Liver (tissue), 9 donors: ENCODE measurements around the gene TEC. TPM values are rescaled to one million over a fixed set of nuclear protein-coding genes. Genes with fewer than 3 reads are reported as not detected.

Source experiments
- DNase-seq: peaks from one replicate; pipeline ENCODE4 v3.0.0-alpha.2; 2017; ENCODE audit warnings: low spot score
- H3K27ac ChIP-seq, 2 donors: one replicate each; pipeline ENCODE4 v1.7.0; 2013; ENCODE audit warnings: inconsistent platforms in 2 of 2, low read length in 2 of 2, control low read depth in 1 of 2, low read depth in 1 of 2, mild to moderate bottlenecking in 1 of 2
- H3K27me3 ChIP-seq, 4 donors: one replicate each; pipeline versions ENCODE4 v1.6.1 to v1.7.0; 2013; ENCODE audit warnings: low read length in 3 of 4, inconsistent platforms in 1 of 4, mild to moderate bottlenecking in 1 of 4, moderate library complexity in 1 of 4; ENCODE audit not compliant: control insufficient read depth in 4 of 4, insufficient read depth in 4 of 4
- H3K36me3 ChIP-seq, 4 donors: one replicate each; pipeline versions ENCODE4 v1.6.1 to v1.7.0; 2013; ENCODE audit warnings: low read length in 3 of 4, mild to moderate bottlenecking in 3 of 4, low read depth in 1 of 4, moderate library complexity in 1 of 4; ENCODE audit not compliant: control insufficient read depth in 4 of 4, insufficient read depth in 3 of 4
- H3K4me1 ChIP-seq, 4 donors: one replicate each; pipeline versions ENCODE4 v1.6.1 to v1.7.0; 2013; ENCODE audit warnings: low read length in 3 of 4, mild to moderate bottlenecking in 3 of 4, moderate library complexity in 1 of 4; ENCODE audit not compliant: control insufficient read depth in 4 of 4, insufficient read depth in 4 of 4
- H3K4me3 ChIP-seq, 3 donors: one replicate each; pipeline versions ENCODE4 v1.6.1 to v1.7.0; 2013; ENCODE audit warnings: low read length in 3 of 3, control low read depth in 1 of 3, low read depth in 1 of 3, mild to moderate bottlenecking in 1 of 3
- H3K9ac ChIP-seq, 2 donors: one replicate each; pipeline ENCODE4 v1.7.0; 2013; ENCODE audit warnings: low read length in 2 of 2, mild to moderate bottlenecking in 2 of 2, moderate library complexity in 2 of 2, control low read depth in 1 of 2, low read depth in 1 of 2
- H3K9me3 ChIP-seq, 4 donors: one replicate each; pipeline versions ENCODE4 v1.6.1 to v1.7.0; 2013; ENCODE audit warnings: low read length in 3 of 4; ENCODE audit not compliant: control insufficient read depth in 4 of 4
- ATF3 ChIP-seq: IDR thresholded peaks from 2 replicates; pipeline ENCODE4 v1.6.1; 2016; ENCODE audit warnings: antibody characterized with exemption
- CTCF ChIP-seq: fragments of 150-350 bp; IDR thresholded peaks from 2 replicates; pipeline ENCODE4 v1.5.1; 2017; ENCODE audit warnings: improper control_type of control experiment, low read depth, low read length; ENCODE audit not compliant: missing input control
- EGR1 ChIP-seq, 2 donors: IDR thresholded peaks; 2 replicates each; pipeline ENCODE4 v1.6.1; 2016 to 2018; ENCODE audit warnings: antibody characterized with exemption in 2 of 2, low read depth in 2 of 2
- FOXA1 ChIP-seq: IDR thresholded peaks from 2 replicates; pipeline ENCODE4 v1.6.1; 2016; ENCODE audit warnings: antibody characterized with exemption
- FOXA2 ChIP-seq: IDR thresholded peaks from 2 replicates; pipeline ENCODE4 v1.6.1; 2016; ENCODE audit warnings: antibody characterized with exemption
- GABPA ChIP-seq, 2 donors: IDR thresholded peaks in 1 of 2; conservative IDR thresholded peaks in 1 of 2; 2 replicates each; pipeline ENCODE4 v1.6.1; 2016; ENCODE audit warnings: antibody characterized with exemption in 2 of 2, mild to moderate bottlenecking in 1 of 2, moderate library complexity in 1 of 2
- HNF4A ChIP-seq, 2 donors: conservative IDR thresholded peaks; 2 replicates each; pipeline ENCODE4 v1.6.1; 2016; ENCODE audit warnings: antibody characterized with exemption in 2 of 2, mild to moderate bottlenecking in 2 of 2
- HNF4G ChIP-seq: IDR thresholded peaks from 2 replicates; pipeline ENCODE4 v1.6.1; 2016; ENCODE audit warnings: antibody characterized with exemption
- JUND ChIP-seq, 2 donors: IDR thresholded peaks; 2 replicates each; pipeline ENCODE4 v1.6.1; 2016; ENCODE audit warnings: antibody characterized with exemption in 2 of 2
- MAX ChIP-seq: IDR thresholded peaks from 2 replicates; pipeline ENCODE4 v1.6.1; 2016; ENCODE audit warnings: antibody characterized with exemption
- NR2F2 ChIP-seq: IDR thresholded peaks from 2 replicates; pipeline ENCODE4 v1.6.1; 2016; ENCODE audit warnings: antibody characterized with exemption
- RAD21 ChIP-seq, 2 donors: IDR thresholded peaks; 2 replicates each; pipeline ENCODE4 v1.6.1; 2016; ENCODE audit warnings: antibody characterized with exemption in 2 of 2, mild to moderate bottlenecking in 2 of 2
- REST ChIP-seq: IDR thresholded peaks from 2 replicates; pipeline ENCODE4 v1.6.1; 2016; ENCODE audit warnings: antibody characterized with exemption, mild to moderate bottlenecking
- RXRA ChIP-seq, 2 donors: IDR thresholded peaks; 2 replicates each; pipeline ENCODE4 v1.6.1; 2017 to 2018; ENCODE audit warnings: antibody characterized with exemption in 2 of 2, mild to moderate bottlenecking in 1 of 2
- SP1 ChIP-seq: IDR thresholded peaks from 2 replicates; pipeline ENCODE4 v1.6.1; 2018; ENCODE audit warnings: antibody characterized with exemption, mild to moderate bottlenecking
- TAF1 ChIP-seq: conservative IDR thresholded peaks from 2 replicates; pipeline ENCODE4 v1.6.1; 2016; ENCODE audit warnings: antibody characterized with exemption, mild to moderate bottlenecking
- YY1 ChIP-seq: IDR thresholded peaks from 2 replicates; pipeline ENCODE4 v1.6.1; 2016; ENCODE audit warnings: antibody characterized with exemption, mild to moderate bottlenecking
- ZBTB33 ChIP-seq: IDR thresholded peaks from 2 replicates; pipeline ENCODE4 v1.6.1; 2016; ENCODE audit warnings: antibody characterized with exemption
- WGBS: extraction: QIAGEN DNeasy Blood & Tissue Kit; methylation state at CpG from one replicate; pipeline ENCODE4 v1.1.7; 2013; 5-methylcytosine and 5-hydroxymethylcytosine counted together
- polyA plus RNA-seq, 2 donors: library from polyadenylated mRNA; stranded (reverse) in 1 of 2; unstranded in 1 of 2; fragments of 200-250 nt in 1 of 2; fragments of >200 nt in 1 of 2; fragmentation: Nextera tagmentation in 1 of 2; extraction: Ambion mirVana in 1 of 2; gene quantifications; one replicate each; pipeline versions ENCODE4 v1.2.1 to v1.2.3, GENCODE V29; 2013 to 2015
- total RNA-seq, 2 donors: library from RNA; depleted of rRNA; stranded (reverse); fragments of >200 nt; gene quantifications; one replicate each; pipeline ENCODE4 v1.2.3, GENCODE V29; 2014
- donor health status: healthy.
- donor health status: healthy.
- donor health status: healthy.
- donor health status: healthy.
- donor health status: healthy.

TEC gene
- total and polyA plus RNA-seq, 4 donors: 1.1 to 4.7 (median 2.0) TPM

- no peak for DNase-seq
Observed at GRCh38 chr4:48297256-48297846, 27.7 kb upstream of the TEC start.

GRCh38 chr4:48296365-48296764 is 26.7 kb upstream of the TEC start:
- Histone ChIP-seq H3K27ac (no peak overlapping the region), H3K27me3 (no peaks in the 10 kb centered on the region), H3K4me1 (no peaks in the 10 kb centered on the region), H3K4me3 (no peak overlapping the region), H3K9me3 (no peaks in the 10 kb centered on the region), H3K9ac (no peak overlapping the region), H3K36me3 (no peaks in the 10 kb centered on the region)
- DNase-seq: no peak
- 86% methylated on average over 6 of the region's 6 CpGs for WGBS
- TF ChIP-seq JUND (IDR thresholded peaks at IDR 0.05) (no peak), FOXA2 (no peak), MAX (no peak), ZBTB33 (no peak), YY1 (no peak), RXRA (IDR thresholded peaks at IDR 0.05) (no peak), SP1 (no peak), RAD21 (IDR thresholded peaks at IDR 0.05) (no peak), NR2F2 (no peak), EGR1 (IDR thresholded peaks at IDR 0.05; ENCODE audit: low read depth in 2 of 2) (no peak), HNF4A (conservative IDR thresholded peaks at IDR 0.05) (no peak), REST (no peak), TAF1 (no peak), FOXA1 (no peak), ATF3 (no peak), CTCF (no peak), GABPA (IDR thresholded peaks at IDR 0.05 in 1 of 2, conservative IDR thresholded peaks at IDR 0.05 in 1 of 2) (no peak), HNF4G (no peak)

More at GRCh38 chr4:48297256-48297846, 27.7 kb upstream of the TEC start:
- no peak overlapping the region for H3K9ac ChIP-seq
- no peaks in the 10 kb centered on the region for H3K27me3 ChIP-seq
- no peaks in the 10 kb centered on the region for H3K4me1 ChIP-seq
- TF ChIP-seq EGR1 (IDR thresholded peaks at IDR 0.05; ENCODE audit: low read depth in 2 of 2): no peak
- 96% methylated on average over 2 of the region's 2 CpGs for WGBS
- no peak overlapping the region for H3K4me3 ChIP-seq
- no peaks in the 10 kb centered on the region for H3K36me3 ChIP-seq
- no peak overlapping the region for H3K27ac ChIP-seq
- no peaks in the 10 kb centered on the region for H3K9me3 ChIP-seq
